GM12892 (cell line): ENCODE measurements around the gene MAP4K4.

Source experiments
- DNase-seq: peaks from one replicate; pipeline ENCODE4 v3.0.0; 2011; ENCODE audit not compliant: insufficient read length
- FAIRE-seq: peaks from 2 replicates; lab custom pipeline; 2011; peaks lifted over from hg19 to GRCh38; lab: Jason Lieb, UNC
- POLR2A ChIP-seq: IDR thresholded peaks from 2 replicates; pipeline ENCODE4 v1.6.1; 2011; ENCODE audit warnings: low read depth, low read length, control low read depth
- POLR2AphosphoS5 ChIP-seq: IDR thresholded peaks from 2 replicates; pipeline ENCODE4 v1.6.1; 2011; ENCODE audit warnings: low read depth, low read length, control low read depth
- TAF1 ChIP-seq: IDR thresholded peaks from 2 replicates; pipeline ENCODE4 v1.6.1; 2011; ENCODE audit warnings: low read depth, mild to moderate bottlenecking, control low read depth, low read length, borderline replicate concordance

MAP4K4 gene

DNA sequence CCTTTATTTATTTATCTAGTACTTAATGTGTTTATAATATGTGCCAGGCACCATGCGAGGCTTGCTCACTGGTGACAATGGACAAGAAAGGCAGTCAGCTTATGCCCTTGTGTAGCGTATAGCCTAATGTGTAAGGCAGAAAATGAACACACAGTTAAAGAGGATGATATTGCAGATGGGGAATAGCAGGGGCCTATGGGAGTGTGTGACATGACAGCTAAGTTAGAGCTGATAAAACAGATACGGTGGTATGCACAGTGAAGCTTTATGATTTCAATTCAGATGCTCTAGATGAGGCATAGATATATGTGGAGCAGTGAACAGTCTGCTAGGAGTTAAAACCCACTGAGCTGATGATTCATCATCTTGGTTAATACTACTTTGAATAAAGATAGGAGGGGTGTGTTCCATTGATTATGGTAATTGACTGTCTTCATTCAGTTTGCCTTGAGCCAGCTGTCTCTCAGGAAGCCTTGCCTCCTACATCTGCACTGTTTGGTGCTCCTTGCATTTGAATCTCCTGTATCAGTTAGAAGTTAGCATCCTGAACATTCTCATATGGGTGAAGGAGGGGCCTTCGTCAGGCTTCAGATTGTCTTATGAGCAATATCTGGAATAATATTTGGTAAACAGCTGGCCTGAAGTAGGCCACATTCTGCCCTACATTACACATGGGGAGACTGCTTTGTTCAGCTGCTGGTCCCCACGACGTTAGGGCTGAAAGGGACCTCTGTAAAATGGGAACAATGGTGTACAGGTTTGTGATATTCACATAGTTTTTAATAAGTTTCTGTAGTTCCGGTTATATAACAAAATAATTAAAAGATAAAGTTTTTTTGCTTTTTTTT lies 13.2 kb downstream of the MAP4K4 start:
- no peak for FAIRE-seq
- TF ChIP-seq POLR2AphosphoS5, result no peak
- TF ChIP-seq TAF1, result no peak
- no peak for TF ChIP-seq POLR2A
- no peak for DNase-seq

DNA sequence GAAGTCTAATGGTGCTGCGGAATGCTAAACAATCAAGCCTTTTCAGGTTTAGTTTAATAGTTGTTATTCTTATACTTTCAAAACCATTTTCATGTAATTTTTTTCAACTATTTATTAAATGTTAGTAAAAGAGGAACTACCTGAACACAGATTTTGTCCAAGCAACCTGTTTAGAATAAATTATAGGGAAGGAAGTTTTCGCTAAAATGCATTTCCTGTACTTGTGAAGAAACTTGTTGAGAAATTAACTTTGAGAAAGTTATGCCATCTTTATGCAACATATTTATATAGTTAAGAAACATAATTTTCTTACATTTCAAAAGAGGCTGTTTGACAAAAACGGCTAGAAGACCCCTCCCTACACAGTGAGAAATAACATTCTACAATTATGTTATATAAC lies 16.6 kb downstream of the MAP4K4 start:
- no peak for FAIRE-seq

DNA sequence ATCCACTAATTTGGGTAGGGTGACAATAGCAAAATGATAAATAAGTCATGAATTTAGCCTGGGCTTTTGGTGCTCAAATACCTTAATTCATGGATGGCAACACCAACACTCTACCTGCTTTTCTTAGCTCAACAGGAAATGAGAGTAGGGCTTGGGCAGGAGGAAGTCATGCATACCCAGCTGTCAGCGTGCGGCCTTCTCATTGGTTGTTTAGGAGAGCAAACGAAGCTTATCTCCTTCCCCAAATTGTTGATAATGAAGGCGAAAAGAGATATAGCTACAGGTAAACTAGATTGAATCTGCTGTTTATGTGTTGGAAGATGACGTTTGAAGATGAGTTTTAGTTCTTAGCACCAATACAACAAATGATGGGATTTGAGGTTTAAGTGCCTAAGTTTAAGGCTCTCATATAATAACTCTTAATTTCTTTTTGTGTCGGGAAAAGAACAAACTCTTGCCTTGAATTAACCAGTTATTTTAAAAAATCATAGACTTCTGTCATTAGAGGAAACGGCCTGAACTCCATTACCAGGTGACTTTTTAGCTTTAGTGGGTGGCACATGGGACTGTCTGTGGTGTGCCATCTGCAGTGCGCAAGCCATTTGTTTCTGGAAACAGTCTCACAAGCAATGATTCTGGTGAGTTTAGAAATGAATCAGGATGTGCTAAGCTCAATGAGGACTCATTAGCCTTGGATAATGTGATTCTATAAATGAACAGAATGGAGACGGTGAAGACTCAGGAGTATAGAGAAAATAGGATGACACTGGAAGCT lies 19.8 kb downstream of the MAP4K4 start:
- no peak for TF ChIP-seq POLR2AphosphoS5
- no peak for TF ChIP-seq TAF1
- no peak for TF ChIP-seq POLR2A
- FAIRE-seq, result peak; percentile 83

More for the DNA sequence above, 16.6 kb downstream of the MAP4K4 start:
- no peak for DNase-seq
- TF ChIP-seq POLR2A, result no peak
- TF ChIP-seq TAF1, result no peak
- no peak for TF ChIP-seq POLR2AphosphoS5

DNA sequence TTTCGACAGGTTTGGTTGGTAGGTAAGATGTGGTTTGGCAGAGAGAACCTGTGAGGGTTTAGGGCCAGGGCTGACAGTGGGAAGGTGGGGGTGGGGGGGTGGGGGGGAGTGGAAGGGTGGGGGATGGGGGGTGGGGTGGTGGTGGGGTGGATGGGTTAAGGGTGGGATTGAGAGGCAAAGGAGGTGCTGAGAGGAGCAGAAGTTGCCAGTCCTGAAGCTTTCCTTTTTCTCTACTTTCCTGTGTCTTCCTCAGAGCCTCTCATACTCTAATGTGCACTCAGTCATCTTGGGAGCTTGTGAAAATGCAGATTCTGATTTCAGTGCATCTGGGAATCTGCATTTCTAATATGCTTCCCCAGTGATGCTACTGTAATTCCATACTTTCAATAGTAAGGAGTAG lies 21.0 kb downstream of the MAP4K4 start:
- FAIRE-seq, result no peak
- TF ChIP-seq POLR2A, result no peak
- no peak for TF ChIP-seq POLR2AphosphoS5
- TF ChIP-seq TAF1, result no peak
- DNase-seq, result no peak

More for the DNA sequence above, 19.8 kb downstream of the MAP4K4 start:
- DNase-seq, result no peak

DNA sequence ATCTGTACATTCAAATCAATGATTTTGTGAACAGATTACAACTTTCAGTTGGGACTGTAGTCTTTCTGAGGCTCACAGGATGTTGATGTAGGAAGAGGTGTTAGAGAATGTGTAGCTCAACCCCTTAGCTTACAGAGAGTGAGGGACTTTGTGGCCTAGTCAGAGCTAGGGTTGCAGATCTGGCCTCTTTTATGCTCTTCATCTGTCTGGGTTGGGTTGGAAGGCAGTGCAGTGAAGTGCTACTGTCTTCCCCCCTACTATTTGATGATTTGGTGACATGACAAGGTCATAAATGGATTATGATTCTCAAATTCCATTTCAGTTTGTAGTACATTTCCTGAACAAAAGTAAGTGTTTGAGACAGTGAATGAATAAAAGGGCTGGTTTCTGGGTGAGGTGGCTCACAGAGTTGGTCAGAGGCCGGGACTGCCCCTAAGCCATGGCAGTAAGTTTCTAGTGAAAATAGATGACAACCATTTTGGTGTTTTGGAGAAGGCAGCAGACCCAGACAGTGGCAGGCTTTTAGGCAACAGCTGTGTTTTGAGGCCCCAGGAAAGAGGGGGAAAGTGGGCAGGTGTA lies 21.6 kb downstream of the MAP4K4 start:
- FAIRE-seq, result no peak
- DNase-seq, result no peak
- TF ChIP-seq TAF1 (no peak), POLR2A (no peak), POLR2AphosphoS5 (no peak)

DNA sequence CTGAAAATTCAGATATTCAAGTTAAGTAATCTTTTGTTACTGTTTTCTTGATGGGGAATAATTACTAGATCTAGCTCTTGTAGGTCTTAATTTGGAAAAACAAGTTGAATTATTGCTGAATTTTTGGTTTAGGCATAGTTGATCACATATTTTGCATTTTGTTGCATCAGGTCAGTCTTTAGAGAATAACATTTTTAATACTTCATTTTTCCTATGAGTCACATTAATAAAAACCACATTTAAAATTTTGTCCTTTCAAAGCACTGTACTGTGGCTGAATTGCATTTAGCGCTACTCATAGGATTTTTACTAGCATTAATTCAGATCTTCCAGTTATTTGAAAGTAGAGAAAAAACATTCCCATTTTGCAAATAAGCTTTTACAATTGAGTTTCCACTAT lies 23.2 kb downstream of the MAP4K4 start:
- DNase-seq, result no peak
- no peak for TF ChIP-seq TAF1
- no peak for TF ChIP-seq POLR2A
- FAIRE-seq, result no peak

DNA sequence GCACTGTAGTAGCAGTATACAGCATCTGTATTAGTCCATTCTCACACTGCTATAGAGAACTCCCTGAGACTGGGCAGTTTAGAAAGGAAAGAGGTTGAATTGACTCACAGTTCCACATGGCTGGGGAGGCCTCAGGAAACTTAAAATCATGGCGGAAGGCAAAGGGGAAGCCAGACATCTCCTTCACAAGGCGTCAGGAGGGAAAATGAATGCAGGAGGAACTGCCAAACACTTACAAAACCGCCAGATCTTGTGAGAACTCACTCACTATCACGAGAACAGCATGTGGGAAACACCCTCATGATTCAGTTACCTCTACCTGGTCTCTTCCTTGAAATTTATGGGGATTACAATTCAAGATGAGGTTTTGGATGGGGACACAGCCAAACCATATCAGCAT lies 25.4 kb downstream of the MAP4K4 start:
- DNase-seq, result no peak
- no peak for TF ChIP-seq POLR2AphosphoS5
- no peak for TF ChIP-seq POLR2A
- no peak for TF ChIP-seq TAF1

DNA sequence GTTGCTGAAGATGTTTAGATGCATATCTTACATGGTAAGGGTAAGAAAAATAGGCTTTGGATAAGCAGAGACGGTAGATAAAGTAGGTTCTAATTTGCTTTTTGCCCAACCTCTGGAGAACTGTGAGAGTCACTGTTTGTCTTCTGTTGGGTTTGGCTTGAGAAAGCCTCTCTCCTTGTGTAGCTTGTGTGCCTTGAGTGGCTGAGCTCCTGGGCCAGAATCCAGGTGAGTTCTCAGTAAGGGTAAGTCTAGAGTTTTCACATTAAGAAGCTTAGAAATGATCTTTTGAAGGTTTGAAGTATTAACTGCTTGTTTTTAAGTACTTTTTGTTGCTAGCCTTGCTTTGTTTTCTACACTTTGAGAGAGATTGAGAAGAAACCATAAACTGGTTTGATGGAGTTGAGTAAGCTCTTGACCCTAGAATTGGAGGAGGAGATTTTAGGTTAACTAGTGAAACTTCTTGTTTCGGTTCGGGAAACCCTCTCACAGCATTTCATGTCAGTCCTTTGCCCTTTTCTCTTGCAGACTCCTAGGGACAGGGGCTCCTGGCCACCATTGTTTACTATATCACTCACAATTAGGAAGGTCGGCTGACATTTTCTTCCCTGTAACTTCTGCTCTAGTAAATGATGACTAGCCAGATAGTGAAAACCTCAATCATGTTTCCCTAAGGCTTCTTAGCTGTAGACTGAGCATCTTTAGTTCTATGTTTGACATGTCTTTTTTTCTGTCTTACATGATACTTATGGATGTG lies 26.0 kb downstream of the MAP4K4 start:
- FAIRE-seq, result peak; percentile 17
- DNase-seq, result no peak
- TF ChIP-seq TAF1 (no peak), POLR2A (no peak), POLR2AphosphoS5 (no peak)

More for the DNA sequence above, 25.4 kb downstream of the MAP4K4 start:
- no peak for FAIRE-seq

DNA sequence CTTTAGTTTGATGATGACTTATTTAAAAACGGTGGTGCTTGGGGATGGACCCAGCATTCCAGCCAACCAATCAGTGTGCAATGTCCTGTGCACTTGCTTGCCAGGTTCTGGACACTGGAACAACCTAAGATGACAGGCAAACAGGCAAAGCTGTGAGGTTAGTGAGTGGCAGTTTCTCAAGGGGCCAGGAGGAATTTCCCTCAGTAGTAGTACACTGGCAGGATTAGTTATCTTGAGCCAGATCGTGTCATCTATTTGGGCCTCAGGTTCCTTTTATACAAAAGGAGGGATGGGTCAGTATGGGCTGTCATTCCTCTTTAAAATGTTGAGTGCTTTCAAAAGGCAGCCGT lies 26.6 kb downstream of the MAP4K4 start:
- FAIRE-seq (no peak), DNase-seq (no peak)
- TF ChIP-seq POLR2A, result no peak
- no peak for TF ChIP-seq POLR2AphosphoS5
- no peak for TF ChIP-seq TAF1

DNA sequence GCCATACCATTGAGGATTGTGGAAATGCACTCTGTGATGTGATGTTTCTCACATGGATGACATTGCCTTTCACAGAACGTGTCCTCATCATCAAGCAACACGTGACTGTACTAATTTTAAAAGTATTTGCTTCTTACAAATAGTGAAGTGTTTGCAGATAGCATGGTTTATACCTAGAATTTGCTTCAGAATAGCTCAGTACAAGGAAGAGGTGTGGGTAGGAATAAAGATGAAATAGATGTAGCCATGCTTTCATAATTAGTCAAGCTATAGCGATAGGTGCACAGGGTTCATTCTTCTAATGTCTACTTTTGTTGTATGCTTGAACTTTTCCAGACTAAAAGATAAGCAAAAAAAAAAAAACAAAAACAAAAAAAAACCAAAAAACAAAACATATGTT lies 27.5 kb downstream of the MAP4K4 start:
- DNase-seq (no peak), FAIRE-seq (no peak)
- TF ChIP-seq POLR2AphosphoS5, result no peak
- no peak for TF ChIP-seq POLR2A
- TF ChIP-seq TAF1, result no peak

DNA sequence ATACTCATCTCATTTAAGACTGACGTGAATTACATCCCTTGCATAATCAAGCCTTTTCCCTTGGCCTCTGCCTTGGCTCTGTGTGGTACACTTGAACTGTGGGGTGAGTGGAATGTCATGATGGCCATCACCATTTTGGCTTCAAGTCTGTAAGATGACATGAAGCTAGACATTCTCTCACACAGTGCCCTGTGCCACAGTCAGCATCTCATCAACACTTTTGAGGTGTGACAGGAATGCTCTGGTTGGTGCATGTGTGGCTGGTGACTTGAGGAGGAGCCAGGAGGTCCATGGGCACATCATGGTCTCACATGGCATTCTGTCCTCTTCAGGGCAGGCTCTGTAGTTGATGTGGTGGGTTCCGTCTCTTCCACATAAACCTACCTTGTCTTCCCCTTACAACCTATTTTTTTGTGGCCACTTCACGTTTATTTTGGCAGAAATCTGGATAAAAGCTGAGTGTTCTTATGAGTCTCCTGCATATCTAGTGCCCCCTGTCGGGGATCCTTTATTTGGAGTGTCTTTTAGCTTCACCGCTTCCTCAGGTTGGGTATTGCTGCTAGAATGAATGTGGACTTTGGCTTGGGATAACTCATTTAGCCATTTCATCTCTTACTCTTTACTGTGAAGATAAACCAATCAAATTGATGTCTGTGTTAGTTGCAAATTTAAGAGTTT lies 28.1 kb downstream of the MAP4K4 start:
- no peak for DNase-seq
- FAIRE-seq, result no peak

More for the DNA sequence above, 28.1 kb downstream of the MAP4K4 start:
- no peak for TF ChIP-seq POLR2A
- no peak for TF ChIP-seq TAF1
- TF ChIP-seq POLR2AphosphoS5, result no peak
